Upper lobe of left lung (tissue), 4 donors: Measurements from ENCODE around the gene ARRB1.
"Not testable (repeated sequence)": the region's sequence is repeated elsewhere in the genome, so short reads cannot be mapped to it uniquely, and the experiment has no call there.

Experiments
- POLR2A ChIP-seq, 4 donors: fragments of 450-650 bp; IDR thresholded peaks; one replicate each; pipeline ENCODE4 v1.5.1; 2016 to 2017; ENCODE audit warnings: antibody characterized with exemption in 4 of 4, mild to moderate bottlenecking in 2 of 4
- POLR2AphosphoS5 ChIP-seq, 2 donors: sonication (generic); formaldehyde crosslinking; IDR thresholded peaks; one replicate each; pipeline ENCODE4 v1.5.1; 2017; ENCODE audit warnings: antibody characterized with exemption in 2 of 2
- TF ChIP-seq, protein P1 (sequence below), 6 experiments: fragments of 450-650 bp in 4 of 6; fragments of 200-600 bp in 2 of 6; sonication (generic) in 2 of 6; IDR thresholded peaks; one replicate each; pipeline ENCODE4 v1.5.1; 2016 to 2019; ENCODE audit warnings: antibody characterized with exemption in 6 of 6

DNA sequence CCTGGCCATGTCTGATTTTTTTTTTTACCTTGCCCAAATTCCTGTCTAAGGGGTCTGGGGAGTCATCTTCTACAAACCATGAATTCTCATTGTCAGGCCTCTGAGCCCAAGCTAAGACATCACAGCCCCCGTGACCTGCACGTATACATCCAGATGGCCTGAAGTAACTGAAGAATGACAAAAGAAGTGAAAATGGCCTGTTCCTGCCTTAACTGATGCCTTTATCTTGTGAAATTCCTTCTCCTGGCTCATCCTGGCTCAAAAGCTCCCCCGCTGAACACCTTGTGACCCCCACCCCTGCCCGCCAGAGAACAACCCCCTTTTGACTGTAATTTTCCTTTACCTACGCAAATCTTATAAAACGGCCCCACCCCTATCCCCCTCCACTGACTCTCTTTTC is 20.2 kb downstream of the ARRB1 start:
- TF ChIP-seq POLR2A, POLR2AphosphoS5 (IDR thresholded peaks at IDR 0.05): not testable (repeated sequence)
- TF ChIP-seq, protein P1, sequence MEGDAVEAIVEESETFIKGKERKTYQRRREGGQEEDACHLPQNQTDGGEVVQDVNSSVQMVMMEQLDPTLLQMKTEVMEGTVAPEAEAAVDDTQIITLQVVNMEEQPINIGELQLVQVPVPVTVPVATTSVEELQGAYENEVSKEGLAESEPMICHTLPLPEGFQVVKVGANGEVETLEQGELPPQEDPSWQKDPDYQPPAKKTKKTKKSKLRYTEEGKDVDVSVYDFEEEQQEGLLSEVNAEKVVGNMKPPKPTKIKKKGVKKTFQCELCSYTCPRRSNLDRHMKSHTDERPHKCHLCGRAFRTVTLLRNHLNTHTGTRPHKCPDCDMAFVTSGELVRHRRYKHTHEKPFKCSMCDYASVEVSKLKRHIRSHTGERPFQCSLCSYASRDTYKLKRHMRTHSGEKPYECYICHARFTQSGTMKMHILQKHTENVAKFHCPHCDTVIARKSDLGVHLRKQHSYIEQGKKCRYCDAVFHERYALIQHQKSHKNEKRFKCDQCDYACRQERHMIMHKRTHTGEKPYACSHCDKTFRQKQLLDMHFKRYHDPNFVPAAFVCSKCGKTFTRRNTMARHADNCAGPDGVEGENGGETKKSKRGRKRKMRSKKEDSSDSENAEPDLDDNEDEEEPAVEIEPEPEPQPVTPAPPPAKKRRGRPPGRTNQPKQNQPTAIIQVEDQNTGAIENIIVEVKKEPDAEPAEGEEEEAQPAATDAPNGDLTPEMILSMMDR (IDR thresholded peaks at IDR 0.05) = not testable (repeated sequence)
